HG03442 (cell line): Measurements from ENCODE around the gene ST8SIA6.

Source experiments
- ATAC-seq: cut with Tn5 transposase; IDR thresholded peaks from one replicate; pipeline ENCODE4 v1.9.1; 2021; ENCODE audit warnings: mild to moderate bottlenecking, moderate library complexity; ENCODE audit not compliant: unreplicated experiment

The ST8SIA6 gene

DNA sequence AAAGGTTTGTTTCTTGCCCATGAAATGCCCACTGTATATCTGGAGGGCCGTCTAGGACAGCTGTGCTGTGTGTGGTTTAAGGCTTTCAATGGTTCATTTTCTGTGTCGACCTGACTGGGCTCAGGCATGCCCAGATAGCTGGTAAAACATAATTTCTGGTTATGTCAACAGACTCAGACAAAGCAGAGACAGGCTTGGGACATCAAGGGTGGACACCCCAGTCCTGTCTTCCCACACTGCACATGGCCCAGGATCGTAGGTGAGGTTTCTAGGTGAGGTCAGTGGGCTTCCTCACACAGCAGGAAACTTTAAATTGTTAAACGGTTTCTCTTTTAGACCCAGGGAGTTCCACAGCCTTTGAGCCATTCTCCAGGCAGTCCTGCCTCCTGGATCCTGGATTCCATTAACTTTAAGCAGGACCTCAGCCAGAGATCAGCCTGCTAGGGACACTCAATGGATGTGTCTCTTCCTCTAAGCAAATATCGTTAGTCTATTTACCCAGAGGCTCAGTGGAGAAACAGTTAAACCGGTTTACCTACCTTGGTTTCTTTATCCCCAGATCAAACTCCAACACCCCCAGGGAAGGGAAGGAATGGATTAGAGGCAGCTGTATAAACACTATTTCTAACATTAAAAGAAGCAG is 66.4 kb downstream of the ST8SIA6 start:
- no peak for ATAC-seq

DNA sequence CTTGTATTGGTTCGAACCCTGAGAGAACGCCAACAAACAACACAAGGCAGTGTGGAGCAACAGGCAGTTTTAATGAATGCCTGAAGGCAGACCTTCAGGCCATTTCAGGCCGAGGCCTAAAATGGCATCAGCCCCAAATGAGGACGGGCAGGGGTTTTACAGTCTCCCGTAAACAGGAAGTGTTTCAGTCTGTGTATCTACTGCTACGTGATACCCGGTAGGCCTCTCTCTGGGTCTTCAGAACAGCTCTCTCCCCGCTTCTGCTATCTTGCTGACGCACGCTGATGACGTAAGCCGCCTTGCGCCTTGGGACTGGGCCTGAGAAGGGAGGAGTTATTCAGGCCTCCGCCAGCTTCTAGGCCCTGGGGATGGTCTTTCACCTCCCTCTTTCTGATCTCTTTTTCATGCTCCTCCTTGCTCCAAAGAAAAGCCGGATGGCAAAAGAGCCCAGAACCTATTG is 67.7 kb downstream of the ST8SIA6 start:
- ATAC-seq, result no peak

DNA sequence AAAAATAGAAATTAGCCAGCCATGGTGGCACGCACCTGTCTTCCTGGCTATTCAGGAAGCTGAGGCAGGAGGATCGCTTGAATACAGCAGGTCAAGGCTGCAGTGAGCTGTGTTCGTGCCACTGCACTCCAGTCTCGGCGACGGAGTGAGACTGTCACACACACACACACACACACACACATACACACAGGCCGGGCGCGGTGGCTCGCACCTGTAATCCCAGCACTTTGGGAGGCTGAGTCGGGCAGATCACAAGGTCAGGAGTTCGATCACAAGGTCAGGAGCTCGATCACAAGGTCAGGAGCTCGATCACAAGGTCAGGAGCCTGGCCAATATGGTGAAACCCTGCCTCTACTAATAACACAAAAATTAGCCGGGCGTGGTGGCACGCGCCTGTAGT is 68.4 kb downstream of the ST8SIA6 start:
- ATAC-seq, result no peak

DNA sequence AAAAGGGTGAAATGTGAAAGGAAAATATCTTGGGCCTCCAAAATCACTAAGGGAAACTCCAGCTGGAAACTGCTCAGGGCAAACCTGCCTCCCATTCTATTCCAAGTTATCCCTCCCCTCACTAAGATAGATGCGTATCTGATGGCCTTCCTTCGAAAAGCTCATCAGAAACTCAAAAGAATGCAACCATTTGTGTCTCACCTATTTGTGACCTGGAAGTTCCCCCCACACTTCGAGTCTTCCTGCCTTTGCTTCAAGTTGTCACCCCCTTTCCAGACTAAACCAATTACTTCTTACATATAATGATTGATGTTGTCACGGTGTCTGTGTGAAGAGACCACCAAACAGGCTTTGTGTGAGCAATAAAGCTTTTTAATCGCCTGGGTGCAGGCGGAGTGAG is 69.3 kb downstream of the ST8SIA6 start:
- no peak for ATAC-seq

DNA sequence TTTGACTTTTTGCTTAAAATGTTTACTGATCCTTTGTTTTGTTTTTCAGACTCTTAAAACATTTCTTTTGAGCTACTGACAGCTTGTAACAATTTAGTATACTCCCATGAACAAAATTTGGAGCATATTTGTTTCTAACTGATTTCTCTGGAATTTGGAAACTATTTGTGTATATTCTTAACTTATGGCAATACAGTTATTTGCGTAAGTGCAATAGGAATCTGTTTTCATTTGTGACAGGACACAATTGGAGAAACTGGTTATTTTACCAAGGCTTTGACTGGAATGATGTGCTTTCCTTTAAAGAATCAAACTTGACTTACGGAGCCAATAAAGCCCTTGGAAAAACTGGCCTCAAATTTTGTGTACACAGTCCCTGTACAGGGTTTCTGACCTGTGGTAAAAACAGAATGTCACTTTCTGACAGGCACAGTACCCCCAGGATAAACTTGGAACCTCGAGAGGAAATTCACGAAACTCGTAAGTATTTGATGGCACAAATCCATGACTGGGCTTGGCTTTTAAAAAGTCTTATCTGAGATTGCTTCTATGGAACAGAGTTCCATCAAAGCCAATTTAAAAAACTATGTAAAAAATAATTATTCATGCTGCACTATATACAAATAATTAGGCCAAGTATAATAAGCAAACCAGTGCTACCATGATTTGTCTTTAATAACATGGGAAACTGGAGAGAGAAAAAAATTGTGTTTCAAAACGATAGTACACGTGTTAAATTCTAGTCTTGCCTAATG is 70.4 kb downstream of the ST8SIA6 start:
- no peak for ATAC-seq

DNA sequence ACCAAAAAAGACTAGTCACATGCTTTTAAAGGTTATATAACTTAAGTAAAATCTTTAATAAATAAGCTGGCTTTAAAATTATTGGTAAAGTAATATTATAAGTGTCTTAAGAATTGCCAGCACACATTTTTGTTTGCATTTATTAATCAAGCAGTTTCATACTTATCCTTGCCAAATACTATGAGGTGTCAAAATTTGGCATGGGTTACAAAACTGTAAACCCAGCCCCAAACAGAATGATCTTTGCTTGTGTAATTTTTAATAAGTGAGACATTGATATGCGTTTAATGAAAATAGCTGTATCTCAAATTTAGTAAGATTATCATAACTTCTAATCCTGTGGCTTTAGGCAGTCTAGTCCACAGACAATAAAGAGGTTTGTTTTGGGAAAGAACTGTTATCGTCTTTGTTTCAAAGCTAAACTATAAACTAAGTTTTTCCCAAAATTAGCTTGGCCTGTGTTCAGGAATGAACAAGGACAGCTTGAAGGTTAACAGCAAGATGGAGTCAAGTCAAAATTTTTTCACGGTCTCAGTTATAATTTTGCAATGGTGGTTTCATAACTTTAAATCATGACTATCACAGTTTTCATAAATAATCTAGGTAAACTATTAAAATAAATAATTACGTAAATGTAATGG is 72.8 kb downstream of the ST8SIA6 start:
- no peak for ATAC-seq

DNA sequence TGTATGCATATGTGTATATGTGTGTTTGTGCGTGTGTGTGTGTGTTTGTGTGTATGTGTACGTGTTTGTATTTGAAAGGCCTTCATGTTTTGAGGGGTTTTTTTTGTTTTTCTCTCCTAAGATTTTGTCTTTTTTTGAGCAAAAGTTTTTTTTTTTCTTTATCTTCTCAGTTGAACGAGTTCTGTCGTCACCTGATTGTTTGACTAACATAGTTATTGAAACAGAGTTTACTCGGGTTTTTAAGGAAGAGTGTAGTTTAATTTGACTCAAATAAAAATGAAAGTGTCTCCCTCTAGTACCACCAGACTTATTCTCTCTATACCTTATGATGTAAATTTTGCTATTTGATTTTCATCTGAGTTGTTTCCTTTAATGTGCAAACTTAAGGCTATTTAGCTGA is 73.5 kb downstream of the ST8SIA6 start:
- ATAC-seq, result no peak

DNA sequence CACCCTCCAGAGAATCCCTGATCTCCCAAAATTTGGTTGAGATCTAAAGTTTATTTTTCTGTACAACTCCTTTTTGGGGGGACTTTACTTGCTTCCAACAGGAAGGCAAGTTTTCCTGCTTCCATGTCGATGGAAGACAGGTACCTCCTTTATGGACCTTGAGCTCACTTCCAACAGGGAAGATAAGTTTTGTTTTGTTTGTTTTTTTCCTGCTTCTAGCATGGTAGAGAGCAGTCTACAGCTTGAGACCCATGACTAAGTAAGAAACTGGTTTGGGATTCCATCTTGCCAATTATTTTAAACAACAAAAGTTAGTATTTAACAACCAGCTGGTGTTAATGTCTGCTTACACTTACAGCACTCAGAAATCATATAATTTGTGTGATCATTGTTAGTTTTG is 74.4 kb downstream of the ST8SIA6 start:
- no peak for ATAC-seq

DNA sequence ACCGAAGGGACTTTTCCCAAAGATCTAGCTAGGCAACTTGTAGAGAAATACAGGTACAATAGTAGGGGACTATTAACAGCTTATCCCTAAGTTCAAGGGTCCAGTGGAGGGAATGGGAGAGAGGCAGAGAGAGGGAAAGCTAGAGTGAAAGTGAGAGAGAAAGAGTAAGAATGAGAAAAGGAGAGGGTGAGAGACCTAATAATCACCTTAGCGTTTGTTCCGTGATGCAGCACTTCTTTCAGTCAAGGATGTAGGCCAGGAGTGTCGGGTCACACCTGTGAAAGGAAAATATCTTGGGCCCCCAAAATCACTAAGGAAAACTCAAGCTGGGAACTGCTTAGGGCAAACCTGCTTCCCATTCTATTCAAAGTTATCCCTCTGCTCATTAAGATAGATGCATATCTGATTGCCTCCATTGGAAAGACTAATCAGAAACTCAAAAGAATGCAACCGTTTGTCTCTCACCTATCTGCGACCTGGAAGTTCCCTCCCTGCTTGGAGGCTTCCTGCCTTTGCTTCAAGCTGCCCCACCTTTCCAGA is 75.2 kb downstream of the ST8SIA6 start:
- no peak for ATAC-seq

DNA sequence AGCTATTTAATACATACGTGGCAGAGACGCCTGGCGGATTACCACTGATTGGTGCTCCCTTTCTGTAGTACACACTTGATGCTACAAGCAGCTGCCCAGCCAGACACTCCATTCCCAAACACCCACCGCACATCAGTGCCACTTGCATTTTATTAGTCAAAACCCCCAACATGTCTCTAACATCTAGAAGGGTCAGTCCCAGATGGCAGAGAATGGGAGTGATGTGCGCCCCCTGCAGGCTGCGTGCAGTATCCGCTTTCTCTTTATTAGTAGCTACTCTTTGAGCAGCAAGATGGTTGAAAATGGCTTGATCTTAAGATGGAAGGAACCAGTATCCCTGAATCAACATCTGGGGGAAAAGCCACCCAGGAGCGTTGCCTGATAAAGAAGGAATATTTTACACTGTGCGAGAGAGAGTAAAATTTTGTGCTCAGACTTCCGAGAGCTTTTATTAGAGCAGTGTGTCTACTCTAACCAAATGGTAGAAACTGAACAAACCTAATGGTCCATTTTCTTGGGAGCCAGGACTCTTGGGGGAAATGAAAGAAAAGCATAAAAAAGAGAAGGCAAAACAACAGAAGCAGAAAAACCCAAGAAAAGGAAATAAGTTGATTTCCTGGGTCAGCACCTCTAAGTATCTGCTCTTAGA is 78.3 kb downstream of the ST8SIA6 start:
- no peak for ATAC-seq

DNA sequence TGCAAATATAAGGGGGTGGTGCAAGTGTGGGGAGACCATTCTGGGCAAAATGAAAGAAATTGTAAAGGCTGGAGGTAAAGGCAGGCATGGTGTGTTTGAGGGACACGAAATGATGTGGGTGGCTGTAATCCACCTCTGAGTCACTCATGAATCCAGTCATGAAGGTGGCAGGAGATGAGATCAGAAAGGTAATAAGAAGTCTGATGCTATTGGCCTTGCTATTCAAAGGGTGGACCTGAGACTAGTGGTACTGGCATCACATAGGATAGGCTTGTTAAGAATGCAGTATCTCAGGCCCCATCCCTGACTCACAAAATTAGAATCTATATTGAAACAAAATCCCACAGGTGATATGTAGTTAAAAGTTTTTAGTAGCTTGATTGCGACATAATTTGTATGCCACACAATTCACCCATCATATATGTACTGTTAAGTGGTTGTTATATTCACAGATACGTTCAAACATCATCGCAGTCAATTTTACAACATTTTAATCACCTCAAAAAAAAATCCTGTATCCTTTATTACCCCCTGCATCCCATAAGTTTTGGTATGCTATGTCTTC is 85.6 kb downstream of the ST8SIA6 start:
- no peak for ATAC-seq

DNA sequence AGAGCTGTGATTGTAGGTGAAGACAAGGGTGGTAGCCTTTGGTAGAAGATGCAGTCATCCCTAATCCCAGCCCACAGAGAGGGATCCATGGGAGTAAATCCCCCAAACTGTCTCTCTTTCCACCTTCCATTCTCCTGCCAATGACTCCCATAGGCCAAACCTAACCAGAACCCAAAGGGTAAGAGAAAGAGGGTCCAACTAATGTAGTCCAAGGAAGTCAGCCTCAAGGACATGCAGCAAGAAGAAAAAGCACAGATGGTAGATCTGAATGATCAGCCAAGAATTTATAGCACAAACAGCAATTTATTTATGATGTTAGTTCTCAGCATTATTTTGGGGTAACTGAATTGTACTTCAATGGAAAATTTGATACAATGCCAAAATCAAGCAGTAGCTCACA is 87.7 kb downstream of the ST8SIA6 start:
- ATAC-seq, result no peak

DNA sequence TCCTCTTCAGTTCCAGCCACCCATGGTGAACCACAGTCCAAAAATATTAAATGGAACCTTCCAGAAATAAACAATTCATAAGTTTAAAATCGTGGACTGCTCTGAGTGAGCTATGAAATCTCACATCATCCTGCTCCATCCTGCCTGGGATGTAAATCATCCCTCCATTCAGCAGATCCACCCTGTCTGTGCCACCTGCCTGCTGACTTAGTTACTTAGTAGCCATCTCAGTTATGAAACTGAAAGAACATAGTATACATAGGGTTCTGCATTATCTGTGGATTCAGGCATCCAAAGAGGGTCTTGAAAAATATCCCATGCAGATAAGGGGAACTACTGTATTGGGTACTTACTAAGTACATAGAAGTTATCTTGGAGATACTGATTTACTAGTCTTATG is 89.0 kb downstream of the ST8SIA6 start:
- ATAC-seq, result no peak

DNA sequence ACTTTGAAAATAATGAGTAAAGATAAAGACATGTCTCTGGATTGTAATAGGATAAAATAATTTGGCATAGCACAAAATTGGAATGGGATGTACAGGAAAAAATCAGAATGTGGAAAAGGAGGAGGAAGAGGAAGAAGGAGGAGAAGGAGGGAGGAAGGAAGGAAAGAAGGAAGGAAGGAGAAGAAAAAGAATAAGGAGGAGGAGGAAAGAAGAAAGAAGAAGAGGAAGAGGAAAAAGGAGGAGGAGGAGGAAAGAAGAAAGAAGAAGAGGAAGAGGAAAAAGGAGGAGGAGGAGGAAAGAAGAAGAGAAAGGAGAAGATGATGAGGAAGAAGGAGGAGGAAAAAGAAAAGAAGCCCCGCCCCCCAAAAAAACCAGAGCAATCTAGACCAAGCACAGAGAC is 95.9 kb downstream of the ST8SIA6 start:
- no peak for ATAC-seq

DNA sequence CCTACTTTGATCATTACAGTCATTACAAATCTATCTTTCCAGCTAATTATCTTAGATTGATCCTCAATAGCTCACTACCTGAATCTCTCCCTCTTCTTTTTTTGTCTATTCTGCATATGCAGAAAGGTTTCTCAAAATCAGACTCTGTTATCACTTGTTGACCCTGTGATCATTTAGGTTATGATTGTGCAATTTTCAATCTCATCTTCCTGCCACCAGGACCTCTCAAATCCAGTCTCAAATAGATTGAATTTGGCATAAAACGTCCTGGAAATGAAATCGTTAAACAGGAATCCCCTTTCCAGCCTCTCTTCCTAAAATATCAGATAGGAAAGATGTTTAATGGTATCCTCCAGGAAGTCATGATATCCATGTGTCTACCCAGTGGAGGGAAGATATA is 96.6 kb downstream of the ST8SIA6 start:
- no peak for ATAC-seq

DNA sequence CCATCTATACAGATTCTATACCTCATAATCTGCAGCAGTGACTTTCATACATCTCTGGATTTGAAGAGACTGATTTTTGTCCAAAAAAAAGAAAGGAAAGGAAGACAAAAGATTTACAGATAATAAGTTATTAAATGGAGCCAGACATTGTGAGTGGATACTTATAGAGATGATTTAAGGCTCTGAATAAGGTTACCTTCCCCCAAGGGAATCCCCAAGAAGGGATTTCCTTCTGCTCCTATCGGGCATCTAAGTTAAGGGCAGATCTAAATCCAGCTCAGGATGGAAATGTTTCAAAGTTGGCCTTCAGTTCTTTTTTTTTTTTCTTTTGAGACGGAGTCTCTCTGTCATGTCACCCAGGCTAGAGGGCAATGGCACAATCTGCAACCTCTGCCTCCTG is 97.6 kb downstream of the ST8SIA6 start:
- no peak for ATAC-seq

DNA sequence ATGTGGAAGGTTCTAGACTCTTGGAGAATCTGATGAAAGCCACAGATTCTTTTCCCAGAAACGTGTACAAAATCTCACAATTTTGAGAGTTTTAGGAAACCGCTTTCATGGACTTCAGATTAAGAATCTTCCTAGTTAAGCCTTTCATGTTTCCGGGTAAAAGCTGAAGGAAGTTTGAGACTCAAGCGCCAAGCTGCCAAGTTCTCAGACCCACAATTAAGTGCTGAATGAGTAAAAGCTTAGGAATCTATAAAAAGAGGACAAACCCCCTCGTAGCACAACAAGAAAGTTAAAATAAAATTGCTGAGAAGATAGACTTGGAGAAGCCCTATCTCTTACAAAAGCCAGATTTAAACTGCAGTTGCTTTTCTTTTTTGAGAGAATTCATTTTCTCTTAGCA is 99.6 kb downstream of the ST8SIA6 start:
- ATAC-seq, result no peak

DNA sequence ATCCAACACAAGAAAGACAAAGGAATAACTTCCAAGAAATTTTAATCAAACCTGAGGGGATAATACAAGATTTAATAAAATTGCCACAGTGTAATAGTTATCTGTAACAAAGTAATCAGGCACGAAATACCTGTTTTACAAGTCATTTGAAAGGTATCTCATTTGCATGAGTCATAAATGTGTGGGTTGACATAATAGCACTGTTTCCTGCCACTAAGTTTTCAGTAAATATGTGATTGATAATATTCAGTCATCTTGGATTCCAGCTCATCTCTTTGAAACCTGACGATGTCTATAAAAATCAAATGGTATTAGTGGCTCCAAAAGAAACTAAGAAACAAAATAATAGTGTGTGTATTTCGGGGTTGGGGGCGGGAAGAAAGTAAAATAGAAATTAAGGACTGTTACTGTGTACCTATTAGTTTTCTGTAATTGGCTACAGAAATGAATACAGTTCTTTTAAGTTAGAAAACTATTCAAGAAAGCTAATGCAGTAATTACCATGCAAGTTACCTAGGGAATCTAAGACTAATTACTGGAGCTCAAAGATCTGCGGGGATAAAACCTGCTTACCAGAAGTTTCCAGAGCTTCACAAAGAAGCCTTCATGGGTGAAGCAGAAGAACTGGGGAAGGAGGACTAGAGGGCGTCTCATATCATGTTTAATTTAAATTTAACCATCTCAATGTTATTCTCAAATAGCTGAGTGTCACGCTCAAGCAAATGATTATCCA is 100.7 kb downstream of the ST8SIA6 start:
- no peak for ATAC-seq

DNA sequence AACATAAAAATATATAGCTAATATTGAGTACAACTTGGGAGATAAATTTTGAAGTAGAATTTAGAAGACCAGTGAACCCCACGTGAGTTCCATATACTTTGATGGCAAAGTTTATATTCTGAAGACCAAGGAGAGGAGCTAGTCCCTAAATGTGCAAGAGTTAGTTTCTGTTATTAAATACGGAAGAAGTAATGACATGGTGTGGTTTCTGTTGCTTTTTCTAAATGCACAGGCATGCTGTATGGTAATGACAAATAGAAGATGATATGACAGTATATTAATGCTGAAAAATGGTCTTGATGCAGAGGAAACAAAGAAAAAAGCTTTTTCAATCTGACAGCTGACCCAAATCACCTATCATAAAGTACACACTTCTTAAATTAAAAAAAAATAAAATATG is 101.8 kb downstream of the ST8SIA6 start:
- ATAC-seq, result no peak

DNA sequence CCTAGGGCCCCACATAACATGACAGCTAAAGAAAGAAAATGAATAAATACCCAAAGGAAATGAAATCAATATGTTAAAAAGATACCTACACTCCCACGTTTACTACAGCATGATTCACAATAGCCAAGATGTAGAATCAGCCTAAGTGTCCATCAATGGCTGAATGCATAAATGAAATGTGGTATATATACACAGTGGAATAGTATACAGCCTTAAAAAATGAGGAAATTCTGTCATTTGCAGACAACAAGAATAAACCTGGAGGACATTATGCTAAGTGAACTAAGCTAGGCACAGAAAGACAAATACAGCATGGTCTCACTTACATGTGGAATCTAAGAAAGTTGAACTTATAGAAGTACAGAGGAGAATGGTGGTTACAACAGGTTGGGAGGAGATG is 102.9 kb downstream of the ST8SIA6 start:
- no peak for ATAC-seq
